Measurements from ENCODE around the gene SPDL1. TPM values are rescaled to one million over a fixed set of nuclear protein-coding genes. Genes with fewer than 3 reads are reported as not detected.

Gene SPDL1
- total RNA-seq, 1 donor, result 10.9 TPM

GRCh38 chr5:169576181-169576598 lies 7.4 kb upstream of the SPDL1 start:
- Histone ChIP-seq H3K9me3 (ENCODE audit: low read depth, low read length) (no peaks in the 10 kb centered on the region), H3K4me2 (ENCODE audit: insufficient read depth, low read length) (peak overlapping the region; percentile 21), H3K27ac (ENCODE audit: low read depth, low read length) (peak overlapping the region; percentile 38), H2AFZ (ENCODE audit: low read length) (no peak overlapping the region), H3K27me3 (ENCODE audit: insufficient read depth, low read length) (no peaks in the 10 kb centered on the region), H3K79me2 (ENCODE audit: insufficient read depth, low read length) (no peaks in the 10 kb centered on the region), H4K20me1 (ENCODE audit: insufficient read depth, low read length) (no peaks in the 10 kb centered on the region), H3K36me3 (ENCODE audit: insufficient read depth, low read length) (no peaks in the 10 kb centered on the region), H3K4me3 (ENCODE audit: insufficient read depth, low read length) (no peak overlapping the region), H3K4me1 (ENCODE audit: insufficient read depth, low read length) (peaks cover 28% of the 10 kb centered on the region)
- DNase-seq (ENCODE audit: insufficient read length, low spot score, missing footprints), result peak; percentile 78
- no peak for TF ChIP-seq CTCF (IDR thresholded peaks at IDR 0.05; ENCODE audit: extremely low read depth, low read depth, low read length)

GRCh38 chr5:169577951-169578350 lies 5.6 kb upstream of the SPDL1 start:
- no peak overlapping the region for H2AFZ ChIP-seq (ENCODE audit: low read length)
- peak; percentile 55 for TF ChIP-seq CTCF (IDR thresholded peaks at IDR 0.05; ENCODE audit: extremely low read depth, low read depth, low read length)
- peak overlapping the region; percentile 11 for H3K27ac ChIP-seq (ENCODE audit: low read depth, low read length)
- H3K27me3 ChIP-seq (ENCODE audit: insufficient read depth, low read length), result no peaks in the 10 kb centered on the region
- no peak overlapping the region for H3K4me2 ChIP-seq (ENCODE audit: insufficient read depth, low read length)
- DNase-seq (ENCODE audit: insufficient read length, low spot score, missing footprints), result no peak
- peaks cover 34% of the 10 kb centered on the region for H3K4me1 ChIP-seq (ENCODE audit: insufficient read depth, low read length)
- H4K20me1 ChIP-seq (ENCODE audit: insufficient read depth, low read length), result no peaks in the 10 kb centered on the region
- no peaks in the 10 kb centered on the region for H3K36me3 ChIP-seq (ENCODE audit: insufficient read depth, low read length)
- no peaks in the 10 kb centered on the region for H3K9me3 ChIP-seq (ENCODE audit: low read depth, low read length)
- no peaks in the 10 kb centered on the region for H3K79me2 ChIP-seq (ENCODE audit: insufficient read depth, low read length)
- H3K4me3 ChIP-seq (ENCODE audit: insufficient read depth, low read length), result no peak overlapping the region

GRCh38 chr5:169580964-169581363 lies 2.6 kb upstream of the SPDL1 start:
- Histone ChIP-seq H3K27ac (ENCODE audit: low read depth, low read length) (no peak overlapping the region), H3K4me1 (ENCODE audit: insufficient read depth, low read length) (peaks cover 40% of the 10 kb centered on the region), H3K4me2 (ENCODE audit: insufficient read depth, low read length) (no peak overlapping the region), H3K9me3 (ENCODE audit: low read depth, low read length) (no peaks in the 10 kb centered on the region), H3K27me3 (ENCODE audit: insufficient read depth, low read length) (no peaks in the 10 kb centered on the region), H2AFZ (ENCODE audit: low read length) (no peak overlapping the region), H3K36me3 (ENCODE audit: insufficient read depth, low read length) (no peaks in the 10 kb centered on the region), H4K20me1 (ENCODE audit: insufficient read depth, low read length) (no peaks in the 10 kb centered on the region), H3K79me2 (ENCODE audit: insufficient read depth, low read length) (peaks cover 23% of the 10 kb centered on the region), H3K4me3 (ENCODE audit: insufficient read depth, low read length) (no peak overlapping the region)
- TF ChIP-seq CTCF (IDR thresholded peaks at IDR 0.05; ENCODE audit: extremely low read depth, low read depth, low read length), result no peak
- DNase-seq (ENCODE audit: insufficient read length, low spot score, missing footprints), result peak; percentile 27

- peak; percentile 87 for TF ChIP-seq CTCF (IDR thresholded peaks at IDR 0.05; ENCODE audit: extremely low read depth, low read depth, low read length)
- Histone ChIP-seq H3K4me3 (ENCODE audit: insufficient read depth, low read length) (no peak overlapping the region), H3K27me3 (ENCODE audit: insufficient read depth, low read length) (no peaks in the 10 kb centered on the region), H3K9me3 (ENCODE audit: low read depth, low read length) (no peaks in the 10 kb centered on the region), H3K27ac (ENCODE audit: low read depth, low read length) (no peak overlapping the region), H4K20me1 (ENCODE audit: insufficient read depth, low read length) (no peaks in the 10 kb centered on the region), H3K79me2 (ENCODE audit: insufficient read depth, low read length) (peaks cover 30% of the 10 kb centered on the region), H3K36me3 (ENCODE audit: insufficient read depth, low read length) (no peaks in the 10 kb centered on the region), H3K4me2 (ENCODE audit: insufficient read depth, low read length) (peak overlapping the region; percentile 54), H2AFZ (ENCODE audit: low read length) (peak overlapping the region; percentile 56), H3K4me1 (ENCODE audit: insufficient read depth, low read length) (peaks cover 40% of the 10 kb centered on the region)
- DNase-seq (ENCODE audit: insufficient read length, low spot score, missing footprints), result peak; percentile 55
Observed at GRCh38 chr5:169581580-169582227, 1.9 kb upstream of the SPDL1 start.

Data from osteoblast (primary cell).